ENCODE data around the gene GJD2.

GJD2 gene

GRCh38 chr15:34754674-34755418, at the start of gene GJD2:
Gene GJD2 (minus strand): TSS chr15:34754998. CDS start chr15:34754488, 510 bp downstream.
- DNase-seq = no peak

DNA sequence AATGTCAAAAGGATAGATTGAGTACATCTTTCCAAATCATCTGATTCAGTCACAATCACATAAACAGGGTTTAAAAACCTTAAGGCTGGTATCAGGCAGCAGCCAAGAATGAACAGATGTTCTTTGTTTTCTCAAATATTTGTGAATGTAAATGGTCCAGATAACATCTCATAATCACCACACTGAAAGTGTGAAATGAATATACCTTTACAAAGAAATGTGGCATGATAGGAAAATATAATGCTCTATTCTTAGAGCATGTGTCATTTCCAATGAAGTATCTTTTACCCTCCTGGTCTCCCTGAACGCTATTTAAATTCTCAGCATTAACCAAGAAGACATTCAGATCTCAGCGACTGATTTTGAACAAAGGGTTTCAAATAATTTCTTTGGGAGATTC, 49.3 kb upstream of the GJD2 start:
- no peak for DNase-seq

DNA sequence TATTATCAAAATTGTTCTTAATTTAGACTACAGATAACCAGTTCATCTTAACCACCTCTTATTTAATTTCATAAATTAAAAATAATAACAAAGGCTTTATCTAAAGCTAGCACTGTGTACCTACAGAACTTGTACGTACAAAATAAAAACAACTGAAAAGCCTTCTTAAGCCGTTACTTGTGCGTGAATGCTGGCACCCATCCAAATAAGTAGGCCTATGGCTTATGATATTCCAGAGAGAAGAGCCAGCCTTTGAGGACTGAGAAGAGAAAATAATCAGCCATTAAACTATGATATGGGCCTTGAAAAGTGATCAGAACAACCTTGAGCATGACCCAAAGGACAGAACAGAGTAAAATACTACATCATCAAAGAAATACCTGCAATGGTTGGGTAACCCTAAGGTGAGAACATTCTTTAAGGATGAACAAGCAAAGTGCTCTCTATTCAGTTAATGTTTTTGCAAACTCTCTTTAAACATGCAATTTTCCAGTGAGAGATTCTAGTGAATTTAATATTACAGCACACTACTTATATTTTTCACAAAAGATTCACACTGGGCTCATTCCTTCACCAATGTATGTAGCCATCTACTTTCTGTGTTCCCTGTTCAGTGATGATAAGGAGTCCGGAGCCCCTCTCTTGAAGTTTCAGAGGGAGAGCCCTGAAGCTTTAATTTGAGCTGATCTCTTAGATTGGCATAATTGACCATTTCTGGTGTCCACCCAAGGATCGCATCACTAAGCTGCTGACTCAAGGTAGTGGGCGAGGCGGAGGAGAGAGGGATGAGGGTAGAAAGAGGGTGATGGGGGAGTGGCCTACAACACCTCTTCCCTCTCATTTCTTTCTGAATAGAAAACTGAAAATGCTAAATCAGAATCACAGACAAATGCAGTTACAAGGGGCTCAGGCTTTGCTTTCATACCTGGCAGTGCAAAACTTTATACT, 48.3 kb upstream of the GJD2 start:
- no peak for DNase-seq

GRCh38 chr15:34802371-34802770, 47.6 kb upstream of the GJD2 start:
- no peak for DNase-seq

- no peak for DNase-seq
Observed at GRCh38 chr15:34799149-34800101, 44.6 kb upstream of the GJD2 start.

- no peak for DNase-seq
Observed at GRCh38 chr15:34796847-34797435, 42.1 kb upstream of the GJD2 start.

- no peak for DNase-seq
Observed at GRCh38 chr15:34795267-34796081, 40.7 kb upstream of the GJD2 start, which contains the start of gene ACTC1. Gene ACTC1 (minus strand): TSS chr15:34795549. CDS start chr15:34794808, 741 bp downstream.

DNA sequence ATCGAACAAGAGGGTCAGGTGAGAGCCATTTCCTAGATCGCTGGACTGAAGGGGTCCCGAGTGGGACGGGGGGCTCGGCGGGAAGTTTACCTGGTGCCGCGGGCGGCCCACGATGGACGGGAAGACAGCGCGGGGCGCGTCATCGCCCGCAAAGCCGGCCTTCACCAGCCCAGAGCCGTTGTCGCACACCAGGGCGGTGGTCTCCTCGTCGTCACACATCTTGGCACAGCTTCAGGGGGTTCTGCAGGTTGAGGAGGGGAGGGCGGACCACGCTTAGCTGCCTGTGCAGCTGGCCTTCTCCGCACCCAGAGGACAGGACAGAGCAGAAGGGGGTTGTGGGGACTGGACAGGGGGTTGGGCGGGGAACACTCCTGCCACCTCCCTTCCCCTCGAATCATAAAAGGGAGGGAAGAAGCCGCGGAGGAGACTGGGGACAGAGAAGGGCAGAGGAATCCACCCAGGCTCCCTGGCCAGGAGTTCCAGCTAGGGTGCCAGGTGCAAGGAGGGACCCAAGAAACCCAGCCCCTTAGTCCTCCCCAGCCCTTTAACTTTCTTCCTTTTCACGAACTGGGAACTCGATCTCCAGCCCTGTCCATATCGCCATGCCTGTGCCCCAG, 39.9 kb upstream of the GJD2 start:
- DNase-seq = no peak

DNA sequence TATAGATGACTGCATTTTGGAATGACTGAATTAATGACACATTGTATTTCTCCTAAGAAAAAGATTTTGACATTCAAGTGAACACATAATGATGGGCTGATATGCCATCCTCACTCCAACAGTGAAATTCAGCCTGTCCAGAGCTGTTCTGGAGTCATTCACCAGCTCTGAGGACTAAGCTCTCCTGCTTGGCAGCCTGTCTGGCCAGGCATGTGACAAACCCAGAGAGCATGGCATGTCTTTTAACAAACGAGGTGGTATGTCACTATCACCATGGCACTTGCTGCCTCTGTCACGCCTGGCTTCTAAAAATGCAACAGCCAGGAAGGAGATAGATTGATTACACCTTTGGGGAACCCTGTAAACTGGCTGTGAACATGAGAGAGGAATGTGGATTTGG, 39.1 kb upstream of the GJD2 start:
- no peak for DNase-seq

GRCh38 chr15:34793071-34793470, 38.3 kb upstream of the GJD2 start:
- DNase-seq = no peak

DNA sequence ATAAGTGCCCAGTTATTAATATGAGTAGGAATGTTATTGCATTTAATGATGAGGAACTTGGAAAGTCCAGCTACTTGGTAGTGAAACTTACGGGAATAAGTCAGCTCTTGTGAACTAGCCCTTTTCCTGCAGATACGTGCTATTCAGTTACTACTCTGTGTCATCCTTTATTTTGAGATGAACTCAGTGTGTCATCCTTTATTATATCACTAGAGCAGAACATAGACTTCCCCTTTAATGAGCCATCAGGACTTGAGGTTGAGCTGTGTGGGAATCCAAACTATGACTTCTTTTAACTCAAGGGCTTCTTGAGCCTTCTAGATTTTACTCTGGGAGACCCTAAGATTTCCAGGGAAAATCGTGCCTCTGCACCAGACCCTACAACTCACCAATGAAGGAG, 36.9 kb upstream of the GJD2 start:
- DNase-seq = no peak

GRCh38 chr15:34790121-34790520, 35.3 kb upstream of the GJD2 start:
- no peak for DNase-seq

- no peak for DNase-seq
Observed at GRCh38 chr15:34789326-34789725, 34.5 kb upstream of the GJD2 start.

GRCh38 chr15:34786206-34786605, 31.4 kb upstream of the GJD2 start:
- no peak for DNase-seq

- no peak for DNase-seq
Observed at GRCh38 chr15:34783991-34784390, 29.2 kb upstream of the GJD2 start.

- DNase-seq = no peak
Observed at GRCh38 chr15:34783431-34783830, 28.6 kb upstream of the GJD2 start.

GRCh38 chr15:34782901-34783300, 28.1 kb upstream of the GJD2 start:
- no peak for DNase-seq

DNA sequence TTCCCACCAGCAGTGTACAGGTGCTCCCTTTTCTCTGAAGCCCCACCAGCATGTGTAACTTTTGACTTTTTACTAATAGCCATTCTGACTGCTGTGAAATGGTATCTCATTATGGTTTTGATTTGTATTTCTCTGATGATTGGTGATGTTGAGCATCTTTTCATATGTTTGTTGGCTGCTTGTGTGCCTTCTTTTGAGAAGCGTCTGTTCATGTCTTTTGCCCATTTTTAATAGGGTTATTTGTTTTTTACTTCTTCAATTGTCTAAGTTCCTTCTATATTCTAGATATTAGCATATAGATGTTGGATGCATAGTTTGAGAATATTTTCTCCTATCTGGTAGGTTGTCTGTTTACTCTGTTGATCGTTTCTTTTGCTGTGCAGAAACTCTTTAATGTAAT, 25.9 kb upstream of the GJD2 start:
- no peak for DNase-seq

DNA sequence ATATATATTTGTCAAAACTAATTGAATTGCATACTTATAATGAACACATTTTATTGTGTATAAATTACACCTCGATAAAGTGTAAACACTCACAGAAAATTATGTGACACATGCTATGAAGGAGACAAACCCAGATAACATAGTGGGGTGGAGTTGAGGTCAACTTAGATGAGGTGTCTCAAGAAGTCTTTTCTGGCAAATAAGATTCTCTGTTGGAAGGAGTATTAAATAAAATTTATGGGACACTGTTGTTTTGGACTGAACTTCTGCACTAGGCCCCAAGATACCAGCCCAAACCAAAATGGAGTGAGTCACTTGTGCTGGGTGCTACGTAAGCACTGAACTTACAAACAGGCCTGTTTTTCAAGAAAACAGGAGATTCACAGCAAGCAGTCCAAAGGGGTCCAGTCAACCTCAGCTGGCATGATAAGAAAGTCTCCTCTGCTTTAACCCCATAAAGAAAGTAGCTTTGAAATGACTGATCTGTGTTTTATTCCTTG, 21.9 kb upstream of the GJD2 start:
- DNase-seq = no peak

DNA sequence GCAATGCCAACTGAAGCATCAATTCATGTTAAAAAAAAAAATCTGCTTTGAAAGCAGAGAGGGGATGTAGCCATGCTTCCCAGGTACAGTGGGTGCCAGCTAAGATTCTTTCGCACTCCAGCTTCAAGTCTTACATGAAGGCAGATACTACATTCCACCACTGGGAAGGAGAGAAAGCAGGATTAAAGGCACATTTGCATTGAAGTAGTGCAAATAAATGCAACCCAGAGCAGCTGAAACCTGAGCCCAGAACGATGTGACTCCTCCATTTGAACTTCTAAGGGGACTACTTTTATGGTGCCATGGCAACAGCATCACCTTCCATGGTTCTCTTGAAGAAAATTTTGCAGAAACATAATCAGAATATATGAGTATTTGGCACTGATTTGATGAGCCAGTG, 19.1 kb upstream of the GJD2 start:
- no peak for DNase-seq

- DNase-seq = no peak
Observed at GRCh38 chr15:34773013-34773412, 18.2 kb upstream of the GJD2 start.
